Ureter (tissue), 1 donor: ENCODE results near the gene EFCAB6. TPM values are rescaled to one million over a fixed set of nuclear protein-coding genes. Genes with fewer than 3 reads are reported as not detected.
"Not testable (repeated sequence)": the region's sequence is repeated elsewhere in the genome, so short reads cannot be mapped to it uniquely, and the experiment has no call there.

Experiments used
- DNase-seq: peaks from one replicate; pipeline ENCODE4 v3.0.0-alpha.2; 2020; ENCODE audit warnings: low spot score
- total RNA-seq: library from RNA; stranded (reverse); gene quantifications from one replicate; pipeline ENCODE4 v1.2.4, GENCODE V29; 2023
- donor health status: DM: yes; HTN: yes; CAD: no.

Gene EFCAB6
- total RNA-seq, 1 donor from 2014 or later = 8.8 TPM

DNA sequence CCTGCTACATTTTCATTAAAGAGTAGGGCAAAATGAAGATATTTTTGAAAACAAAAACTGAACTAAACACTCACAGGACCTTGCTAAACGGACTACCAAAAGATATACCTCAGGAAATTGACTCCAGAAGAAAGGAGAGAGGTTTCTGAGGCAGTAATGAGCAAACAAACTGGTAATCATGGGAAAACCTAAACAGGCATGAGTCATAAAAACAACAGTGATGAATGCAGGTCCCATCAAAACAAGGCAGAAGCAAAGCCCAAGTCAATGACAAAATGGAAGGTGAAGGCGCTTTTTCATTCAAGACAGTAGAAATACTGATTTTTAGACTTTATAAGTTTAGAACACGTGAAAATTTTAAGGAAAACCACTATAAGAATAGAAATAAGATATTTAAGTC is 104.5 kb downstream of the EFCAB6 start:
- DNase-seq = no peak

- no peak for DNase-seq
Measured at GRCh38 chr22:43706571-43707328, 105.4 kb downstream of the EFCAB6 start.

GRCh38 chr22:43706151-43706550 is 106.0 kb downstream of the EFCAB6 start:
- no peak for DNase-seq

- no peak for DNase-seq
Measured at GRCh38 chr22:43704051-43704450, 108.1 kb downstream of the EFCAB6 start.

DNA sequence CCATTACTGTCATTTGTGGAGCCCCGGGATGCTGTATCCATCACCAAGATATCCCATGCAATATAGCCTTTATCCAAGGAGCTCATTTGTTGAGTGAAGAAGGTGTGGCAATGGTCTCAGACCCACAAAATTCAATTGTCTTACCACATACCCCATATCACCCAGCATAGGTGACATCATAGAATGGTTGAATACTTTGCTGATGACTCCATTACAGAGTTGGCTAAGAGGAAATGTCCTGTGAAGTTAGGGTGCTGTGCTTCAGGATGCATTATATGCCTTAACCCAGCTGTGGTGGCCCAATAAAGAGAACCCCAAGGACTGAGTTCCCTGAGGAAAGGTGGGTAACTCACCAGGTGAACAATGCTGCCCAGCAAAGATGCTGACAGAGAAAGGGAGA is 113.7 kb downstream of the EFCAB6 start:
- DNase-seq = no peak

DNA sequence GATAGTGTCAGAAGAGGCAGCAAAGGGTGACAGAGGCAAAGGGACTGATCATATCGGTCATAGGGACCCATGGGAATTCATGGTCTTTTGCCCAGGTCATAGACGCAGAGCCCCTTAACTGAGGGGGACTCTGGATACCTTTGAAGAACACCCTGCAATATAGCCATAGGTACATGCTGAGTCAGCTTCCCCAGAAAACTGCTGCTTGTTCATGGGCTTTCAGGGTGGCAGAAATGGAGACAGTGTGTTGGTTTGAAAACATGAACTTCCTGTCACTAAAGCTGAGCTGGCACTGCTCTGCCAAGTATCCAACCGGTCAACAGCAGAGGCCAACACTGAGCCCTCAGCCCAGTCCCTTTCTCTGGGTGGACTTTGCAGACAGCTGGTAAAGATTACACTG is 114.2 kb downstream of the EFCAB6 start:
- DNase-seq = no peak

DNA sequence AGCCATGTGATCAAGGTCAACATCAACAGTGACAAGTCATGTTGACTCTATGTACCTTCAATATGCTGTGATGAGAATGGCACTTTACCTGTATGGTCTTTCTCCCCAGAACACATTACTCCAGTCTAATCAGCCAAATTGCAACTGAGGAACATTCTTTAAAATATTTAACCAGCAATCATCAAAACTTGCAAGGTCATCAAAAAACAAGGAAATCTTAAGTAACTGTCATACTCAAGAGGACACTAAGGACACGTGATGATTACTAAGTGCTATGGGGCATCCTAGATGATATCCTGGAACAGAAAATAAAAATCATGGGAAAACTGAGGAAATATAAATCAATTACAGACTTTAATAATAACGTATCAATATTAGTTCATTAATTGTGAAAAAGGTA is 118.9 kb downstream of the EFCAB6 start:
- no peak for DNase-seq

- no peak for DNase-seq
Measured at GRCh38 chr22:43689356-43689755, 122.7 kb downstream of the EFCAB6 start.

GRCh38 chr22:43682851-43683250 is 129.3 kb downstream of the EFCAB6 start:
- DNase-seq = no peak

DNA sequence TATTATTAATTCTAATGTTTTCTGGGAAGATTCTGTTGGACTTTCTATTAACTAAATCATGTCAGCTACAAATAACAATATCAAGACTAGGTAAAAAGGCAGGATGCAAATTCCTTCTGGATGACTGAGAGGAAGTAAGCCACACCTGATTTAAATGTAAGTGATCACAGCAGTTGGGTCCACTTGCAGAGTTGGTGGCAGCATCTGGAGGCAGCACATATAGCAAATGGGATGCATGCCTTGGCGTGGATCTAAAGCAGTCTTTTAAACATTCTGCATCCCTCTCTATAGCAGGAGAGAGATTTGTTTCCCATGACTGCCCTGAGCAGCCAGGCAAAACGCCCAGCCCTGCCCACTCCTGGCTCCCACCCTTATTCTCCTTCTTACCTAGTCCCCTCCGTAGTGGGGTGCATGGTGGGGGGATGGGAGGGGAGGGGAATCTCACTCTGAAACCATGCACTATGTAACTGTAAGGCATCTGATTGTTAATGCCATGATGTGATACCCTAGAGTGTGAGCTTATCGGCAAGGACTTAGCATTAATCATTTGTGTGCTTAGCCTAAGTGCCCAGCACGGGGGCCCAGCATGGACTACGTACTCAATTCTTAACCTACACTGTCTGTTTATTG is 130.3 kb downstream of the EFCAB6 start:
- DNase-seq = no peak

DNA sequence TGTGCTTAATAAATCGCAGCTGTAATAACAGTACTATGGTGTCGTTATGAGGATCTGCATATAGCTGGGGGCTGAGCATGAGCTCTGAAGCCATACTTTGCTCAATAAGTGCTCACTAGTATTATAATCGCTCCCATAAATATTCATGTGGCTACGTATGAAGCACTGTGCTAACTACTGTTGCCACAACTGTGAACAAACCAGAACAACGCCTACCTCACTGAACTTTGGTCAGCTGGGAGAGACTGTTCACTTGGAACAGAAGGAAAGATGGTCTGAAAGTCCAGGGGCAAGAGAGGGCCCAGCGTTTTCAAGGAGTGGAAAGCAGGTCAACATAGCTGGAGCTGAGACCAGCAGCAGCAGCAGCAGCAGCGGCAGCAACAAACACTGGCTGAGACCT is 141.6 kb downstream of the EFCAB6 start:
- DNase-seq = no peak

DNA sequence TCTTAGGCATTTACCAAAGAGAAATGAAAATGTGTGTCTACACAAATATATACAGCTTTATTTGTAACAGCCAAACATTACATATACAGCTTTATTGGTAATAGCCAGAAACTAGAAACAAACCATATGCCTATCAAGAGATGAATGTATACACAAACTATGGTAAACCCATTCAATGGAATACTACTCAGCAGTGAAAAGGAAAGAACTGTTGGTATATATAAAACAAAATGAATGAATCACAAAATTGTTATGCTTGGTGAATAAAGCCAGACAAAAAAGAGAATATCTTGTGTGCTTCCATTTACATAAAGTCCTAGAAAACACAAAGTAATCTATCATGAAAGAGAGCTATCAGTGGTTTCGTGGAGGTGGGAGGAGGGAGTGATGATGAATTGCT is 142.9 kb downstream of the EFCAB6 start:
- DNase-seq = no peak

GRCh38 chr22:43667656-43668055 is 144.4 kb downstream of the EFCAB6 start:
- no peak for DNase-seq

- no peak for DNase-seq
Measured at GRCh38 chr22:43666457-43666856, 145.6 kb downstream of the EFCAB6 start.

- DNase-seq = no peak
Measured at GRCh38 chr22:43658823-43659222, 153.3 kb downstream of the EFCAB6 start.

GRCh38 chr22:43656581-43656980 is 155.5 kb downstream of the EFCAB6 start:
- DNase-seq = not testable (repeated sequence)

DNA sequence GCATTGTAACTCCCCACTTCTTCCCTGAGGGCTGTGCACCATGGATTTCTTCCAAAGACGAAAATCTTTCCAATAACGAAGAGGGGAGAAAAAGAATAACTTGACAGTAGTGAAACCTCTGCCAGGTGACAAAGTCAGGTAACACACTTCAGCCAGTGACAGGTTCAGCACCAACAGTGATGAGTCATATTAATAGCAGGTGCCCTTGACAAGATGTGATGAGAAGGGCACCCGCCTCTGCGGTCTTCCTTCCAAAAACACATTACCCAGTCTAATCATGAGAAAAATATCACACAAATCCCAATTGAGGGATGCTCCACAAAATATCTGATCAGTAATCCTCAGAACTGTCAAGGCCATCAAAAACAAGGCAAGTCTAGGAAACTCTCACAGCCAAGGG is 157.8 kb downstream of the EFCAB6 start:
- DNase-seq = no peak

DNA sequence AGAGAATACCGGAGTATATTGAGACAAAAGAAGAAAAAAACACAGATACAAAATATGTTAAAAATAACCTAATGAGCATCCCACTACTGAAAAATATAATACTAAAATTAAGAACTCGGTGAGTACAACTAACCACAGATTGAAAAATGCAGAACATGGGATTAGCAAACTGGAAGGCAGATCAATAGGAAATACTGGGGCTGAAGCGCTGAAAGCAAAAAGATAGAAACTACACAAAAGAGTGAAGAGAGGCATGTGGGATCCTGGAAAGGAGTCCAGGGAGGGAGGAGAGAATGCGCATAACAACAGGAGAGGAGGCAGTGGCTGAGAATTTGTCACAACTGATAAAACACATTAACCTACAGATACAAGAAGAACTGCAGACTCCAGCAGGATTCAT is 159.3 kb downstream of the EFCAB6 start:
- DNase-seq = no peak

GRCh38 chr22:43643387-43643786 is 168.7 kb downstream of the EFCAB6 start:
- DNase-seq = no peak

DNA sequence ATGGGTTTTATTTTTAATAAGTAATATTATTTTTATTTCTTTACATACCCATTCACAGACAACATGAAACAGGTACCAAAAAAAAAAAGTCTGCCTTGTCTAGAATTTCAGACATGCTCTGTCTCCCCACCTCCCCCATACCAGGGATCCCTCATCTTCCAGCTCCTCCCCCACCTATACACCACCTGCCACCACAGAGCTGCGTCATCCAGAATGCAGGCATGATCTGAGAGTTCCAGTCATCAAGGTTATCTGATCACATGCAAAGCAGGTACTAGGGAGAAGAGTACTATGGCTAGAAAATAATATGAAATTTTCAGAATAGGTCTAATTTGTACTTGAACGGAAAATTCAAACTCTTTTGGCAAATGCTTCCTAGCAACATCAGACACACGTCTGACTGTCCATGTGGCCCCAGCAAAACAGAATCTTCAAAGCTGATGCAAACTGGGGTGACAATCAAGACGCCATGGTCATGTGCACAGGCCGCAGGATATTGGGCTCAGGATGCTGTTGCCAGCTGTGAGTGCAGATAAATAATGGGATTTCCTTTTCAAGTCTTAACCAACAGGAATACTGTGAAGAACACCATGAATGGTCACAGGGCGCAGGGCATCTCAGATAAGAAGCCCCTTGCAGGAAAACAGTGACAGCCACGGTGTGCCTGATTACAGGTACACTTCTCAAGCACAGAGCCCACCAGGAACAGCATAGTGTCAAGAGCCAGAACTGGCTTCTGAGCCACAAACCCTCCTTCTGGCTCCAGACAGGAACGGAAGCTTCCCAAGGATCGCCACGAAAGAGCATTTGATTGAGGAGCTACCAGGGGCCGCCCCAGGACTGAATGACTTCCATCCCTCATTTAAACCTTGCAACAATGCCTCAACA is 169.5 kb downstream of the EFCAB6 start:
- DNase-seq = no peak

- no peak for DNase-seq
Measured at GRCh38 chr22:43639228-43639948, 172.7 kb downstream of the EFCAB6 start.
